ENCODE results near the gene RNASE13.

DNA sequence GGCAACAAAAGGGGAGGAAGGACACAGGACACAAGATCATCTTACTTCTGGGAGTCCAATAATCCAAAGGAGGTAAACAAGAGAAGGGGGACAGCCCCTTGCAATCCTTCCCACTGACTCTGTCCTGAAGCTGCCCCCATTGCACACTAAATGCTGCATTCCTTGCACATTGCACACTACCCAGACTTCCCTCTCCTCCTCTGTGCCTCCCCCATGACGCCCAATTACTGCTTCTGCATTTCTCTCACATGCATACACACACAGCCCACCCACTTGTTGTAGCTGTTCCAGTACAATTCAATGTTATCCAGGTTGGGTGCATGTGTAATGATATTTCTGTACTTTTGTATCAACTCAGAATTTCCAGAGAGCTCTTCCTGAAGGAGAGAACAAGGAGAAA lies 15.2 kb downstream of the RNASE13 start:
- TF ChIP-seq, protein P1, sequence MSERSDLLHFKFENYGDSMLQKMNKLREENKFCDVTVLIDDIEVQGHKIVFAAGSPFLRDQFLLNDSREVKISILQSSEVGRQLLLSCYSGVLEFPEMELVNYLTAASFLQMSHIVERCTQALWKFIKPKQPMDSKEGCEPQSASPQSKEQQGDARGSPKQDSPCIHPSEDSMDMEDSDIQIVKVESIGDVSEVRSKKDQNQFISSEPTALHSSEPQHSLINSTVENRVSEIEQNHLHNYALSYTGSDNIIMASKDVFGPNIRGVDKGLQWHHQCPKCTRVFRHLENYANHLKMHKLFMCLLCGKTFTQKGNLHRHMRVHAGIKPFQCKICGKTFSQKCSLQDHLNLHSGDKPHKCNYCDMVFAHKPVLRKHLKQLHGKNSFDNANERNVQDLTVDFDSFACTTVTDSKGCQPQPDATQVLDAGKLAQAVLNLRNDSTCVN (tag by site-specific recombination; optimal IDR thresholded peaks at IDR 0.05) = no peak
- TF ChIP-seq ZNF426 (tag by site-specific recombination; IDR thresholded peaks at IDR 0.05) = no peak
- TF ChIP-seq, protein P2, sequence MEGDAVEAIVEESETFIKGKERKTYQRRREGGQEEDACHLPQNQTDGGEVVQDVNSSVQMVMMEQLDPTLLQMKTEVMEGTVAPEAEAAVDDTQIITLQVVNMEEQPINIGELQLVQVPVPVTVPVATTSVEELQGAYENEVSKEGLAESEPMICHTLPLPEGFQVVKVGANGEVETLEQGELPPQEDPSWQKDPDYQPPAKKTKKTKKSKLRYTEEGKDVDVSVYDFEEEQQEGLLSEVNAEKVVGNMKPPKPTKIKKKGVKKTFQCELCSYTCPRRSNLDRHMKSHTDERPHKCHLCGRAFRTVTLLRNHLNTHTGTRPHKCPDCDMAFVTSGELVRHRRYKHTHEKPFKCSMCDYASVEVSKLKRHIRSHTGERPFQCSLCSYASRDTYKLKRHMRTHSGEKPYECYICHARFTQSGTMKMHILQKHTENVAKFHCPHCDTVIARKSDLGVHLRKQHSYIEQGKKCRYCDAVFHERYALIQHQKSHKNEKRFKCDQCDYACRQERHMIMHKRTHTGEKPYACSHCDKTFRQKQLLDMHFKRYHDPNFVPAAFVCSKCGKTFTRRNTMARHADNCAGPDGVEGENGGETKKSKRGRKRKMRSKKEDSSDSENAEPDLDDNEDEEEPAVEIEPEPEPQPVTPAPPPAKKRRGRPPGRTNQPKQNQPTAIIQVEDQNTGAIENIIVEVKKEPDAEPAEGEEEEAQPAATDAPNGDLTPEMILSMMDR (tag by site-specific recombination; IDR thresholded peaks at IDR 0.05) = no peak

Measured in HEK293 (cell line).